Coronary artery (tissue), 2 donors: Measurements from ENCODE around the gene MTRFR.

Experiments used
- DNase-seq: peaks from one replicate; pipeline ENCODE4 v3.0.0-alpha.2; 2017; ENCODE audit warnings: low spot score
- H3K27ac ChIP-seq, 2 donors: fragments of 200-600 bp; sonication (generic); one replicate each; pipeline ENCODE4 v1.5.1; 2016 to 2019
- H3K4me3 ChIP-seq: fragments of 200-600 bp; sonication (generic); 2 replicates; pipeline ENCODE4 v1.5.1; 2016; ENCODE audit warnings: mild to moderate bottlenecking, moderate library complexity
- CTCF ChIP-seq: fragments of 200-600 bp; sonication (generic); IDR thresholded peaks from one replicate; pipeline ENCODE4 v1.5.1; 2019; ENCODE audit warnings: antibody characterized with exemption

MTRFR gene

DNA sequence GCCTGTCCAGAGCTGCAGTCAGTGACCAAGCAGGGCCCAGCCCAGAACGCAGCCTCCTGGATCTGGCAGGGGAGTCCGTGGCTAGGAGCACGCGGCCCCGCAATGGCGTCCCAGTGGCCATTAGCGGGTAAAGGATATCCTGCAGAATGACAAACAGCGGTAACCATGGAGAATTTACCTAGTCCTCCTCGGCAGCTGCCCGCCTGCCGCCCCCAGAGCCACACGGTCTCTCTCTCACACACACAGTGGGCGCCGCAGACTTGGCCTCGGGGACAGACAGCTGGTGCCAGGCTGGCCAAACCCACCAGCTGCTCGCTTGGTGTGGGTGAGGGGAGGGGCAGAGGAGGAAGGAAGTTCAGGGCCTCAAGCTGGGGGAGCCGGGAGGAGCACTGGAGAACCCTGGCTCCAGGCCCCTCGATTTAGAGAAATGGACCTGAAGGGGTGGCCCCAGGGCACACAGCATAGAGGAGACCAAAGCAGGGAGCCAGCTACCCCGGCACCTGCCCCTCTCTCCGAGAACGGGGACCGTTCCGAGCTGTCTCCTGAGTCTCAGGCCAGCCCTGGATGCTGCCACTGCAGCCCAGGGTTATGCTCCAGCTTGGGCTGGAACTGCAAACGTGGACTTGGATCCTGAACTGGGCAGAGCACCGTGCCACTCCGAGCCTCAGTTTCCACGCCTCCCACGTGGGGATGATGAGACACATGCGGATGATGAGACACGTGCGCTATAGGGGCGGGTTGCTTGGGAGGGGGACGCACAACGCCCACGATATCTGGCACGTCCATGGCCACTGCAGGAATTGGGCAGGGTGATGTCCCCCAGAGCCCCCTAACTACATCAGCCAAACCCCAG is 35.0 kb downstream of the MTRFR start:
- no peak for DNase-seq
- peak overlapping the region; percentile 80 for H3K4me3 ChIP-seq
- no peak for TF ChIP-seq CTCF
- H3K27ac ChIP-seq = peak overlapping the region in 1 of 2 donors; percentile 95

GRCh38 chr12:123268850-123269249 is 35.6 kb downstream of the MTRFR start:
- Histone ChIP-seq H3K27ac (peak overlapping the region; percentile 82 to 95), H3K4me3 (peak overlapping the region; percentile 80)
- no peak for DNase-seq
- TF ChIP-seq CTCF = no peak

GRCh38 chr12:123269395-123269892 is 36.2 kb downstream of the MTRFR start:
- peak overlapping the region; percentile 80 for H3K4me3 ChIP-seq
- peak; percentile 86 for DNase-seq
- peak overlapping the region; percentile 82 to 95 for H3K27ac ChIP-seq
- TF ChIP-seq CTCF = no peak

- no peak for TF ChIP-seq CTCF
- Histone ChIP-seq H3K27ac (peak overlapping the region; percentile 82 to 95), H3K4me3 (peak overlapping the region; percentile 80)
- DNase-seq = no peak
Measured at GRCh38 chr12:123269896-123270213, 36.6 kb downstream of the MTRFR start.

DNA sequence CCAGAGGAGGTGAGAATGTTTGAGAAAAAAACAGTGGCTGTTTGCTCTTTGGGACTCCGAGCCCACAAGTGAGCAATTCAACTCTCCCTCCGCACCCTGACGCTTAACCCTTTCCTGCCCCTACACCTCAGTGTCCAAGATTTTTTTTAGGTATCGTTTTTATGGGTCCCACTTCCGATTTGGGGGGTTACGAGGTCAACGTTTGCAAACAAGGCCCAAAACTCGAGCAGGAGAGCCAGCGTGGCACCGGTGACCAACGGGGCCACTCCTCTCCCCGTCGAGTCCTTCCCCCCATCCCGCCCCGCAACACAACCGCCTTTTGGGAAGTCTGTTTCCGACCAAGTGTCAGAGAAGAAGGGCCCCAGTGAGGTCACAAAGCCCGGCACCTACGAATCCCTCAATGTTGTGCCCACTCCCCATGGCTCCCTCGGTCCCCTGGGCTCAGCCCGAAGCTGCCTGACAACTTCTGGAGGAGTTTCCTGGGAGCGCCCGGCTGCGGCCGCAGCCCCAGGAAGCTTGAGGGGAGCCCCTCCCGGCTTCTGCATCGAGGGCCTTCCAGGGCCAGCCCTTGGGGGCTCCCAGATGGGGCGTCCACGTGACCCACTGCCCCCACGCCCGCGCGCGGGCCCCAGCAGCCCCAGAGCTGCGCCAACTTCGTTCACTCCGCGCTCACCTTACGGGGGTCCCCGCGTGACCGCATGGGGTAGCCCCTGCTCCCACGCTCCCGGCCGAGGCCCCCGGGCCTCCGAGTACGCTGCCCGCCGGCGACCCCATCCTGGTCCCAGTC is 37.2 kb downstream of the MTRFR start:
- Histone ChIP-seq H3K27ac (peak overlapping the region; percentile 82 to 95), H3K4me3 (peak overlapping the region; percentile 80)
- DNase-seq = no peak
- TF ChIP-seq CTCF = no peak

- H3K4me3 ChIP-seq = peak overlapping the region; percentile 80
- H3K27ac ChIP-seq = peak overlapping the region; percentile 82 to 95
- DNase-seq = no peak
- no peak for TF ChIP-seq CTCF
Measured at GRCh38 chr12:123271001-123271668, 37.9 kb downstream of the MTRFR start.
